ENCODE data around the gene LY9. TPM values are rescaled to one million over a fixed set of nuclear protein-coding genes. Genes with fewer than 3 reads are reported as not detected.

The LY9 gene
- total RNA-seq, 1 experiment from 2014 or later = not detected

DNA sequence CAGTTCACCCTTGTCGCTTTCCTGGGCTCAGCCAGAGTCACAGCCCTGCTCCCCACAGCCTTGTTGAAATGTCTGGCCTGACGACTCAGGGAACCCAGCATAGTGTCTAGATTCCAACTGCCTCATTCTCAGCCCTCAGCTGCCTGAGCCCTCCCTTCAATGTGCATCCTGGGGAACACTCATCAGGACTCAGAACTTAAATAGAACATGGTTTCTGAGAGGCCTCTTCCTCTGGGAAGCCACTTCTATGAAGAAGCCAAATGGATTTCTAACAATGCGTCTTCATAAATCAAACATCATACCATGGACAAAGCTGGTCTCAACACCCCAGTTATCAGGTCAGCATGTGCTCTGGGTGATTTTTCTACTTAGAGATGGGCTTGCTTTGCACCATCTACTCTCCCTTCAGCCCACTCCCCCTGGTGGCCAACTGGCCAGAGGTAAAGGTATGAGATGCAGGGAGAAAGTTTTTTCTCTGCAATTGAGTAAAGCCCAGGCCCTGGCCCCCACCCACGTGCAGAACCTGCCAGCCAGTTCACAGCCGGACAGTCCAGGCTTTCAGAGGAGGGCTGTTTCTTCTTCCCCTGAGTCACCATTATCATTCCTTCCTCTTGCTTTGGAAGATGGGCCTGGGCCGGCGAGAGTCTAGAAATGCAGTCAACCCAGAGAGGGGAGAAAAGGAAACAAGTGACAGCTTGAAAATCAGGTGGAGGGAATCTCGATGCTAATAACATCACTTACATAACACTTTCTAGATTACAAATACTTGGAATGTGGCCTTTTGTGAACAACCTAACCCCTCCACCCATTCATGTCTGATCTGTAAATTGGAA, 34.6 kb downstream of the LY9 start:
- Histone ChIP-seq H3K27me3 (replicated peaks; ENCODE audit: insufficient read depth, low read depth, low read length, poor library complexity) (peaks cover 4% of the 10 kb centered on the region), H3K4me1 (ENCODE audit: insufficient read depth, low read length, poor library complexity, severe bottlenecking) (no peaks in the 10 kb centered on the region), H3K4me3 (ENCODE audit: low read depth, low read length, poor library complexity, severe bottlenecking) (no peak overlapping the region), H3K27ac (ENCODE audit: low read depth, low read length, poor library complexity, severe bottlenecking) (no peak overlapping the region), H3K36me3 (ENCODE audit: insufficient read depth, low read length, poor library complexity, severe bottlenecking) (no peaks in the 10 kb centered on the region), H3K9me3 (ENCODE audit: low read depth, low read length, poor library complexity, severe bottlenecking) (no peaks in the 10 kb centered on the region)
- CTCF ChIA-PET = no interaction called here
- TF ChIP-seq EZH2 (IDR thresholded peaks at IDR 0.05; ENCODE audit: borderline replicate concordance, low read depth, low read length, poor library complexity, severe bottlenecking) = no peak
- TF ChIP-seq, protein P1, sequence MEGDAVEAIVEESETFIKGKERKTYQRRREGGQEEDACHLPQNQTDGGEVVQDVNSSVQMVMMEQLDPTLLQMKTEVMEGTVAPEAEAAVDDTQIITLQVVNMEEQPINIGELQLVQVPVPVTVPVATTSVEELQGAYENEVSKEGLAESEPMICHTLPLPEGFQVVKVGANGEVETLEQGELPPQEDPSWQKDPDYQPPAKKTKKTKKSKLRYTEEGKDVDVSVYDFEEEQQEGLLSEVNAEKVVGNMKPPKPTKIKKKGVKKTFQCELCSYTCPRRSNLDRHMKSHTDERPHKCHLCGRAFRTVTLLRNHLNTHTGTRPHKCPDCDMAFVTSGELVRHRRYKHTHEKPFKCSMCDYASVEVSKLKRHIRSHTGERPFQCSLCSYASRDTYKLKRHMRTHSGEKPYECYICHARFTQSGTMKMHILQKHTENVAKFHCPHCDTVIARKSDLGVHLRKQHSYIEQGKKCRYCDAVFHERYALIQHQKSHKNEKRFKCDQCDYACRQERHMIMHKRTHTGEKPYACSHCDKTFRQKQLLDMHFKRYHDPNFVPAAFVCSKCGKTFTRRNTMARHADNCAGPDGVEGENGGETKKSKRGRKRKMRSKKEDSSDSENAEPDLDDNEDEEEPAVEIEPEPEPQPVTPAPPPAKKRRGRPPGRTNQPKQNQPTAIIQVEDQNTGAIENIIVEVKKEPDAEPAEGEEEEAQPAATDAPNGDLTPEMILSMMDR (conservative IDR thresholded peaks at IDR 0.05; ENCODE audit: low read depth, low read length) = peak; percentile 73
- peak; percentile 61 for DNase-seq (ENCODE audit: low spot score)
- BruUV-seq (replicated peaks) = no TSS peak
- intact Hi-C loops (cut with micrococcal nuclease; ENCODE audit: unreplicated experiment) = no loop called here
- POLR2A ChIA-PET (ENCODE audit: low non-redundant PET) = no interaction called here

DNA sequence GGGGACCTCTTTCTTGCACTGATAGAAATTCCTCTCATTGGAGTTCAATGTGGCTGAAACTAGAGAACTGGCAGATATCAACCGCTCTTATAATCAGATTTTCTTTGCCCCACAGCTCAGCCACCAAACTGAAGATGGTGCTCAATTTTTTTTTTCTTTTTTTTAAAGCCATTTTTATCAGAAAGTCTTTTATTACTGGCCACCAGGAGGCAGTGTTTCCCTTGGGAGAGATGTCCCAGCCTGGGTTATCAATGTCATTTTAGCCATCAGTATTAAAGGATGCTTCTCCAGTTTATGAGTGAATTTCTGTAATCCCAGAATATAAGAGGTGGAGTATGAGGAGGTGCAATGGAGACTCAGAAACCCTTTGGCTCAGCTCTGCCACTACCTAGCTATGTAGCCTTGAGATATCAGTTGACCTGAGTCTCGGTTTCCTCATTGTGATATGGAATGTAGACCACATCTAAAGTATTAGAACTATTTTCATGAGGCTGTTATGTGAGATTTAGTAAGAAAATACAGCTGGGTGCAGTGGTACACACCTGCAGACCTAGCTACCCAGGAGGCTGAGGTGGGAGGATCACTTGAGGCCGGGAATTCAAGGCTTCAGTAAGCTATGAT, 39.1 kb downstream of the LY9 start:
- TF ChIP-seq EZH2 (IDR thresholded peaks at IDR 0.05; ENCODE audit: borderline replicate concordance, low read depth, low read length, poor library complexity, severe bottlenecking) = no peak
- TF ChIP-seq, protein P1 (conservative IDR thresholded peaks at IDR 0.05; ENCODE audit: low read depth, low read length) = peak; percentile 77
- Histone ChIP-seq H3K9me3 (ENCODE audit: low read depth, low read length, poor library complexity, severe bottlenecking) (no peaks in the 10 kb centered on the region), H3K4me1 (ENCODE audit: insufficient read depth, low read length, poor library complexity, severe bottlenecking) (no peaks in the 10 kb centered on the region), H3K27me3 (replicated peaks; ENCODE audit: insufficient read depth, low read depth, low read length, poor library complexity) (no peaks in the 10 kb centered on the region), H3K36me3 (ENCODE audit: insufficient read depth, low read length, poor library complexity, severe bottlenecking) (no peaks in the 10 kb centered on the region), H3K27ac (ENCODE audit: low read depth, low read length, poor library complexity, severe bottlenecking) (no peak overlapping the region), H3K4me3 (ENCODE audit: low read depth, low read length, poor library complexity, severe bottlenecking) (no peak overlapping the region)
- no TSS peak for BruUV-seq (replicated peaks)
- POLR2A ChIA-PET (ENCODE audit: low non-redundant PET) = no interaction called here
- DNase-seq (ENCODE audit: low spot score) = peak; percentile 55
- intact Hi-C loops (cut with micrococcal nuclease; ENCODE audit: unreplicated experiment) = loop anchor here (2.0 kb wide), 1 partner anchor 116 kb away; no protein-coding TSS in a partner anchor
- CTCF ChIA-PET = interaction anchor here (0.7 to 2.0 kb wide), 3 partner anchors 53 to 119 kb away, joined by 4 to 5 read pairs (median 4); no protein-coding TSS in a partner anchor

DNA sequence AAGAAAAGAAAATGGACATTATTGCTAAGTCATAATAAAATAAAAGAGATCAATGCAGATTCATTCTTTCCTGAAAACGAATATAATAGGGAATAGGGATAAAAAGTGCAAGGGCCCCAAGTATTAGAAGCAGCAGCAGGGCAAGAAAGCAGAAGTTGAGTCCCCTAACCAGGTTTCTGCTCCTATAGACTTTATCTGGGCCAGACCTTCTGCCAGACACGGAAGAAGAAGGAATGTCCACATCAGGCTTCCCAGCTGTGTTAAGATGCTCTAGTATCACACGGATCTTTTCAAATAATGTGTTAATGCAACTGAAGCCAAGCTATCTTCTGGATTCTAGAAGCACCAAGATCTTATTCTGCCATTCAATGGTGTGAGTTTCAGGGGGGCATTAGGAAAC, 39.8 kb downstream of the LY9 start:
- Histone ChIP-seq H3K36me3 (ENCODE audit: insufficient read depth, low read length, poor library complexity, severe bottlenecking) (no peaks in the 10 kb centered on the region), H3K4me3 (ENCODE audit: low read depth, low read length, poor library complexity, severe bottlenecking) (no peak overlapping the region), H3K4me1 (ENCODE audit: insufficient read depth, low read length, poor library complexity, severe bottlenecking) (no peaks in the 10 kb centered on the region), H3K27me3 (replicated peaks; ENCODE audit: insufficient read depth, low read depth, low read length, poor library complexity) (no peaks in the 10 kb centered on the region), H3K27ac (ENCODE audit: low read depth, low read length, poor library complexity, severe bottlenecking) (no peak overlapping the region), H3K9me3 (ENCODE audit: low read depth, low read length, poor library complexity, severe bottlenecking) (no peaks in the 10 kb centered on the region)
- CTCF ChIA-PET = interaction anchor here (2.0 kb wide), 1 partner anchor 118 kb away, joined by 4 read pairs; no protein-coding TSS in a partner anchor
- BruUV-seq (replicated peaks) = no TSS peak
- intact Hi-C loops (cut with micrococcal nuclease; ENCODE audit: unreplicated experiment) = loop anchor here (2.0 kb wide), 1 partner anchor 115 kb away; no protein-coding TSS in a partner anchor
- no peak for DNase-seq (ENCODE audit: low spot score)
- TF ChIP-seq, protein P1 (conservative IDR thresholded peaks at IDR 0.05; ENCODE audit: low read depth, low read length) = no peak
- TF ChIP-seq EZH2 (IDR thresholded peaks at IDR 0.05; ENCODE audit: borderline replicate concordance, low read depth, low read length, poor library complexity, severe bottlenecking) = no peak
- POLR2A ChIA-PET (ENCODE audit: low non-redundant PET) = no interaction called here
